Osteoblast (primary cell): ENCODE results near the gene MED25. TPM values are rescaled to one million over a fixed set of nuclear protein-coding genes. Genes with fewer than 3 reads are reported as not detected.

Experiments used
- DNase-seq: peaks from one replicate; pipeline ENCODE4 v3.0.0; 2011; ENCODE audit warnings: low spot score, mixed read lengths; ENCODE audit not compliant: insufficient read length; ENCODE audit errors: missing footprints
- H2AFZ ChIP-seq: 2 replicates; pipeline ENCODE4 v1.6.0; 2011; ENCODE audit warnings: mild to moderate bottlenecking, low read length
- H3K27ac ChIP-seq: 2 replicates; pipeline ENCODE4 v1.5.1; 2011; ENCODE audit warnings: mild to moderate bottlenecking, low read depth, low read length, moderate library complexity
- H3K27me3 ChIP-seq: 2 replicates; pipeline ENCODE4 v1.6.0; 2012; ENCODE audit warnings: mild to moderate bottlenecking, control low read depth, inconsistent platforms, low read length, moderate library complexity; ENCODE audit not compliant: insufficient read depth
- H3K36me3 ChIP-seq: 2 replicates; pipeline ENCODE4 v1.5.1; 2011; ENCODE audit warnings: mild to moderate bottlenecking, low read length, control low read depth, moderate library complexity; ENCODE audit not compliant: insufficient read depth
- H3K4me1 ChIP-seq: 2 replicates; pipeline ENCODE4 v1.5.1; 2011; ENCODE audit warnings: mild to moderate bottlenecking, low read length, control low read depth, moderate library complexity; ENCODE audit not compliant: insufficient read depth
- H3K4me2 ChIP-seq: 2 replicates; pipeline ENCODE4 v1.6.0; 2011; ENCODE audit warnings: mild to moderate bottlenecking, low read length; ENCODE audit not compliant: insufficient read depth
- H3K4me3 ChIP-seq: fragments of 200-600 bp; sonication (generic); 3 replicates; pipeline ENCODE4 v1.5.1; 2012; ENCODE audit warnings: mild to moderate bottlenecking, low read length, inconsistent platforms; ENCODE audit not compliant: insufficient read depth
- H3K79me2 ChIP-seq: 2 replicates; pipeline ENCODE4 v1.6.0; 2012; ENCODE audit warnings: mild to moderate bottlenecking, low read length, control low read depth, inconsistent platforms; ENCODE audit not compliant: insufficient read depth
- H3K9me3 ChIP-seq: 2 replicates; pipeline ENCODE4 v1.5.1; 2011; ENCODE audit warnings: low read depth, low read length, control low read depth
- H4K20me1 ChIP-seq: 2 replicates; pipeline ENCODE4 v1.6.0; 2012; ENCODE audit warnings: mild to moderate bottlenecking, low read length, control low read depth; ENCODE audit not compliant: insufficient read depth
- total RNA-seq: library from RNA; depleted of rRNA; stranded (reverse); fragments of >200 nt; gene quantifications from 2 replicates; pipeline ENCODE4 v1.2.3, GENCODE V29; 2012
- TF ChIP-seq, protein P1 (sequence below): IDR thresholded peaks from 2 replicates; pipeline ENCODE4 v1.5.1; 2011; ENCODE audit warnings: mild to moderate bottlenecking, low read depth, low read length, moderate library complexity; ENCODE audit errors: extremely low read depth

MED25 gene
- total RNA-seq, 1 donor, result 19.5 TPM

DNA sequence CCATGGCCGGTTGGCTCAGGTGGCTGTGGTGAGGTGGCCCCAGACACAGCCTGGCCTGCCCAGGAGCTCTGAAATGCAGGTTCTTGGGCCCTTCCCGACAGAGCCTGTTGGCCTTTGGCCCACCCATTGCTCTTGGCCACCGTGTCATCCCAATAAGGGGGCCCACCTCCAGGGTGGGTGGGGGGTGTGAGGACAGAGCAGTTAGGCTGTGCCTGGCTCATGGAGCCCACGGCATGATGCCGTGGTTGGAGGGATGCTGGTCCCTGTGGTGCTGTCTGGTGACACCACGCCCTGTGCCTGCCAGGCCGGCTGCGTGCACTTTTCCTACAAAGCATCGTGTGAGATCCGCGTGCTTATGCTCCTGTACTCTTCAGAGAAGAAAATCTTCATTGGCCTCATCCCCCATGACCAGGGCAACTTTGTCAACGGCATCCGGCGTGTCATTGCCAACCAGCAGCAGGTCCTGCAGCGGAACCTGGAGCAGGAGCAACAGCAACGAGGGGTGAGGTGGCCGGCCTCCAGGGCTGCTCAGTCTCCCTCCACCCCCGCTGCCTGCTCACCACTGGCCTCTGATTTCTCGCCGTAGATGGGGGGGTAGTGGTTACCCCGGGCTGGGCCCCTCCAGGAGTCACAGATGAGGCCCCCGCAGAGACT is 41.7 kb downstream of the MED25 start:
- TF ChIP-seq, protein P1, sequence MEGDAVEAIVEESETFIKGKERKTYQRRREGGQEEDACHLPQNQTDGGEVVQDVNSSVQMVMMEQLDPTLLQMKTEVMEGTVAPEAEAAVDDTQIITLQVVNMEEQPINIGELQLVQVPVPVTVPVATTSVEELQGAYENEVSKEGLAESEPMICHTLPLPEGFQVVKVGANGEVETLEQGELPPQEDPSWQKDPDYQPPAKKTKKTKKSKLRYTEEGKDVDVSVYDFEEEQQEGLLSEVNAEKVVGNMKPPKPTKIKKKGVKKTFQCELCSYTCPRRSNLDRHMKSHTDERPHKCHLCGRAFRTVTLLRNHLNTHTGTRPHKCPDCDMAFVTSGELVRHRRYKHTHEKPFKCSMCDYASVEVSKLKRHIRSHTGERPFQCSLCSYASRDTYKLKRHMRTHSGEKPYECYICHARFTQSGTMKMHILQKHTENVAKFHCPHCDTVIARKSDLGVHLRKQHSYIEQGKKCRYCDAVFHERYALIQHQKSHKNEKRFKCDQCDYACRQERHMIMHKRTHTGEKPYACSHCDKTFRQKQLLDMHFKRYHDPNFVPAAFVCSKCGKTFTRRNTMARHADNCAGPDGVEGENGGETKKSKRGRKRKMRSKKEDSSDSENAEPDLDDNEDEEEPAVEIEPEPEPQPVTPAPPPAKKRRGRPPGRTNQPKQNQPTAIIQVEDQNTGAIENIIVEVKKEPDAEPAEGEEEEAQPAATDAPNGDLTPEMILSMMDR, result no peak
- no peaks in the 10 kb centered on the region for H3K9me3 ChIP-seq
- H3K4me2 ChIP-seq, result no peak overlapping the region
- peaks cover 25% of the 10 kb centered on the region for H4K20me1 ChIP-seq
- peaks cover 68% of the 10 kb centered on the region for H3K36me3 ChIP-seq
- H3K27me3 ChIP-seq, result no peaks in the 10 kb centered on the region
- H3K79me2 ChIP-seq, result peaks cover 28% of the 10 kb centered on the region
- no peak overlapping the region for H2AFZ ChIP-seq
- H3K4me1 ChIP-seq, result peaks cover 15% of the 10 kb centered on the region
- DNase-seq, result no peak
- H3K4me3 ChIP-seq, result no peak overlapping the region
- peak overlapping the region; percentile 17 for H3K27ac ChIP-seq

DNA sequence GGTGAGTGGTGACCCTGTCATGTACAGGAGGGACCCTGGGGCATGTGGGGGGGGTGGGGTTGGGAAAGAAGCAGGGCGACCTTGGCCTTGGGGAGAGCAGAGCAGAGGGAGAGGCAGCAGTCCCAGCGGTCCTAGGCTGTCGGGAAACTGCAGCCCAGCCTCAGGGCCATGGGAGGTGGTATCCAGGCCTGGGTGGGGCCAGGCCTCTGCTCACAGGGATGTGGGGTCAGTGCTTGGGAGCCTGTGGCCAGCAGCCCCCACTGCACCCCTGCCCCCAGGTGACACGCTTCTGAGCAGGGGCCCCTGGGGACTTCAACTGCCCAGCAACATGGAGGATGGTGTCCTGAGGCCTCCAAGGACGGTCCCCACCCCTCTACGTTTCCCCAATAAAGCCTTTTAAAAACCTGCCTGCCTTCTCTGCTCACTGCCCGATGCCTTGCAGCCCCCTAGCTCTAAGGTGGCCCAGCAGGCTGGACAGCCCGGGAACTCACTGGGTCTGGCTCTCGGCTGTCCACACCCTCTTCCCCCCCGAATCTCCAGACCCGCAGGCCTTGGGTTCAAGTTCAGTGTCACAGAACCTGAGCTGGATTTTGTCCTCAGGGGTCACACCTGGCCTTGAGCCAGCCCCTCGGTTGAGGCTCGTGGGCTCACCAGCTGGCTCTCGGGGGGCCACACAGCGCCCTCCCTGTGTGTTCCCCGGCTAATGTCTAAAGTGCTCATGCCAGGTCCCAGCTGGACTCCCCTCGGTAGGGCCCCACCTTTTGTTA is 42.4 kb downstream of the MED25 start:
- Histone ChIP-seq H3K9me3 (no peaks in the 10 kb centered on the region), H3K27ac (no peak overlapping the region), H3K4me1 (peaks cover 15% of the 10 kb centered on the region), H3K27me3 (no peaks in the 10 kb centered on the region), H2AFZ (no peak overlapping the region), H4K20me1 (peaks cover 24% of the 10 kb centered on the region), H3K36me3 (peaks cover 65% of the 10 kb centered on the region), H3K4me3 (no peak overlapping the region), H3K79me2 (peaks cover 27% of the 10 kb centered on the region), H3K4me2 (no peak overlapping the region)
- no peak for DNase-seq
- TF ChIP-seq, protein P1, result no peak

DNA sequence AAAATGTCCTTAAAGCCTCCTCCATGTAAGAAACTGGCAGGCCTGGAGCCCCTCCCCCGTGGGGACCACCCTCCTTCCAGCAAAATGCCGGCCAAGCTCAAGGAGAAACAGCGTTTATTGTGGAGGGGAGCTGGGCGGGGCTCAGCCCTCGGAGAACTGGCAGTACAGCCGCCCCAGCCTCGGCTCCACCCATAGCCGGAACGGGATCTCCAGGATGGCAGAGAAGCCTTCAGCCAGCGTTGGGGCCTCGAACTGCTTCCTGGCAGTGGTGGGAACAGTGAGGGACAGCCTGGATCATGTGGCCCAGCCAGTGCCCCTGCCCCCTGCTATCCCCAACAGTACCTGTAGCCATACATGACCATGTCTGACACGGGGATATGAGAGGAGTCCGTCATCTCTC is 43.0 kb downstream of the MED25 start:
- Histone ChIP-seq H3K4me2 (no peak overlapping the region), H3K36me3 (peaks cover 61% of the 10 kb centered on the region), H3K27me3 (no peaks in the 10 kb centered on the region), H3K79me2 (peaks cover 32% of the 10 kb centered on the region), H4K20me1 (peaks cover 24% of the 10 kb centered on the region), H3K9me3 (no peaks in the 10 kb centered on the region), H3K27ac (no peak overlapping the region), H3K4me1 (peaks cover 21% of the 10 kb centered on the region), H2AFZ (no peak overlapping the region), H3K4me3 (no peak overlapping the region)
- no peak for DNase-seq
- TF ChIP-seq, protein P1, result no peak

DNA sequence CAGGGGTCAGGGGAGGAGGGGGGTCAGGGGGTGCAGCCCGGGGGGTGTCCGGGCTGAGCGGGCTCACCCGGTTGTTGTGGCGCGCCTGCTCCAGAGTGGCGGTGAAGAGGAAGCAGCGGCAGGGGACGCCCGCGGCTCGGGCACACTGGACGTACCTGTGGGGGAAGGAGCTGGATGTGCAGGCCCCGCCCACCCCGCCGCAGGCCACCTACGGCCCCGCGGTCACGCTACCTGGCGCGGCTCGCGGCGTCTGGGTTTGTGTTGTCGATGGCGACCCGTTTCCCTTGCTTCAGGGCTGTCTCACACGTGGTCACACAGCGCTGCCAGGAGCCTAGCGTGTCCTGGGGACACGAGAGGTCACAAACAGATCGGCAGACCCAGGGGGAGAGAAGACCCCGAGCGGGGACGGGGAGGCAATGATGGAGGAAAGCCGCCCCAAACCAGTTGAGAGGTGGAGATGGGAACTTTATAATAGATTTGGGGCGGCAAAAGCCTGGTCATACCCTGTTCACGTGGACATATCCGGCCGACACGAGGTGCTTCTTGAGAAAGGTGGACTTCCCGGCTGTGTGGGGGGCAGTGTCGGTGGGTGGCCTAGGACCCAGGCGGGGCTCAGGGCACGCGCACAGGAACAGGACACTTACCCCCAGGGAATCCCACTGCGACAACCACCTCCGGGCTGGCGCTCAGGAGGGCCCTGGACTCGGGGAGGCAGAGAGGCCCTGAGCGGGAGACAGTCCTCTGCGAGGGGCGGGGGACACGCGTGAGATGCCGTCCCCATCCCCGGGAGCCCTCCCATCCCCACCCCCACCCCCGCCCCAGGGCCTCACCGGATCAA is 43.7 kb downstream of the MED25 start:
- Histone ChIP-seq H4K20me1 (peaks cover 29% of the 10 kb centered on the region), H3K4me1 (peaks cover 27% of the 10 kb centered on the region), H3K4me3 (no peak overlapping the region), H2AFZ (no peak overlapping the region), H3K4me2 (no peak overlapping the region), H3K27me3 (no peaks in the 10 kb centered on the region), H3K36me3 (peaks cover 60% of the 10 kb centered on the region), H3K27ac (no peak overlapping the region), H3K79me2 (peaks cover 39% of the 10 kb centered on the region), H3K9me3 (no peaks in the 10 kb centered on the region)
- TF ChIP-seq, protein P1, result no peak
- DNase-seq, result no peak
